HG02610 (cell line): ENCODE data around the gene PABPC1L2A.
"Not testable (repeated sequence)": the region's sequence is repeated elsewhere in the genome, so short reads cannot be mapped to it uniquely, and the experiment has no call there.

ENCODE experiments used
- ATAC-seq: cut with Tn5 transposase; IDR thresholded peaks from one replicate; pipeline ENCODE4 v1.9.1; 2021; ENCODE audit warnings: mild to moderate bottlenecking, moderate library complexity; ENCODE audit not compliant: unreplicated experiment

The PABPC1L2A gene

GRCh38 chrX:73079024-73079562 lies at the start of gene PABPC1L2A:
Gene PABPC1L2A (minus strand): TSS chrX:73079512. CDS start chrX:73079386, 126 bp downstream.
- ATAC-seq: not testable (repeated sequence)

- no peak for ATAC-seq
Observed at GRCh38 chrX:73127700-73128241, 48.5 kb upstream of the PABPC1L2A start.

- no peak for ATAC-seq
Observed at GRCh38 chrX:73126240-73126639, 46.9 kb upstream of the PABPC1L2A start.

- ATAC-seq: not testable (repeated sequence)
Observed at GRCh38 chrX:73099505-73099904, 20.2 kb upstream of the PABPC1L2A start.

GRCh38 chrX:73086766-73087165 lies 7.5 kb upstream of the PABPC1L2A start:
- not testable (repeated sequence) for ATAC-seq

- not testable (repeated sequence) for ATAC-seq
Observed at GRCh38 chrX:73079884-73080283, 572 bp upstream of the PABPC1L2A start.

GRCh38 chrX:73078597-73078996 lies 715 bp downstream of the PABPC1L2A start:
- not testable (repeated sequence) for ATAC-seq

GRCh38 chrX:73076838-73077237 lies 2.5 kb downstream of the PABPC1L2A start:
- no peak for ATAC-seq

- ATAC-seq: no peak
Observed at GRCh38 chrX:73069365-73070035, 9.8 kb downstream of the PABPC1L2A start.

- ATAC-seq: no peak
Observed at GRCh38 chrX:73068467-73069364, 10.6 kb downstream of the PABPC1L2A start.

- ATAC-seq: not testable (repeated sequence)
Observed at GRCh38 chrX:73067761-73068466, 11.4 kb downstream of the PABPC1L2A start.

- no peak for ATAC-seq
Observed at GRCh38 chrX:73028876-73029275, 50.4 kb downstream of the PABPC1L2A start.
